GM12891 (cell line): ENCODE measurements around the gene FAM170B.

Experiments used
- POLR2A ChIP-seq: IDR thresholded peaks from 2 replicates; pipeline ENCODE4 v1.6.1; 2011; ENCODE audit warnings: low read depth, low read length, control low read depth
- POLR2AphosphoS5 ChIP-seq: IDR thresholded peaks from 2 replicates; pipeline ENCODE4 v1.6.1; 2011; ENCODE audit warnings: low read depth, low read length, control low read depth
- SPI1 ChIP-seq: IDR thresholded peaks from 2 replicates; pipeline ENCODE4 v1.6.1; 2011; ENCODE audit warnings: low read depth, low read length, control low read depth
- TAF1 ChIP-seq: IDR thresholded peaks from 2 replicates; pipeline ENCODE4 v1.6.1; 2011; ENCODE audit warnings: low read depth, low read length, control low read depth

DNA sequence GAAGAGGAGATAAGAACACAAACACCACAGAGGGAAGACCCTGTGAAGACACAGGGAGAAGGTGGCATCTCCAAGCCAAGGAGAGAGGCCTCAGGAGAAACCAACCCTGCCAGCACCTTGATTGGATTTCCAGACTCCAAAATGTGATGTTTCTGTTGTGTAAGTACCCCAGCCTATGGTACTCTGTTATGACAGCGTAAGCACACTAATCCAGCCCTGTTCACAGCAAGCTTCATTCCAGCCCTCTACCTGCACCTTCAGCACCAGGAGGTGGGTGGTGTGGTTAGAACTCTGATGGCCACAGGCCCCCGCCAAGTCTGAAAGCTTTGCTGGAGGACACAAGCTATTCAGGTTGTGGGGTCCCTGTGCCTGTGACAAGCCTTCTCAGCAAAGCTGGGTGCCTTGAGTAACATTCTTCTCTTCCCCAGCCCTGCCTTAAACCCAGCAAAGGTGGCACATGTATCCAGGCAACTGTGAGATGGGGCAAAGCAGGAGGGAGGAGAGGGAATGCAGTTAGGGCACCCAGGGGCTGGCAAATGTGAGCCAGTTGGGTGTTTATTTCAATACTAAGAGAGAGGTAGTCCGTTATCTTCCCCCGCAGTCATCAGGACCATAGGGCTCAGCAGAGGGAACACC is 23.0 kb downstream of the FAM170B start:
- TF ChIP-seq POLR2AphosphoS5 (no peak), POLR2A (no peak), TAF1 (no peak), SPI1 (no peak)
